GM21381 (cell line): Measurements from ENCODE around the gene C12orf42.

ENCODE experiments used
- ATAC-seq: cut with Tn5 transposase; IDR thresholded peaks from one replicate; pipeline ENCODE4 v1.9.1; 2021; ENCODE audit warnings: mild to moderate bottlenecking, moderate library complexity; ENCODE audit not compliant: unreplicated experiment

The C12orf42 gene

GRCh38 chr12:103495469-103496456, at the start of gene C12orf42:
Gene C12orf42, minus strand, starts transcription at chr12:103495968. Its CDS starts 17,542 bp downstream, at chr12:103478426.
- ATAC-seq = peak; percentile 62

GRCh38 chr12:103542078-103542477, 46.3 kb upstream of the C12orf42 start:
- no peak for ATAC-seq

- no peak for ATAC-seq
Observed at GRCh38 chr12:103540319-103540718, 44.6 kb upstream of the C12orf42 start.

- ATAC-seq = no peak
Observed at GRCh38 chr12:103538397-103538796, 42.6 kb upstream of the C12orf42 start.

- no peak for ATAC-seq
Observed at GRCh38 chr12:103530307-103531066, 34.7 kb upstream of the C12orf42 start.

GRCh38 chr12:103529306-103529705, 33.5 kb upstream of the C12orf42 start:
- ATAC-seq = no peak

- no peak for ATAC-seq
Observed at GRCh38 chr12:103524238-103524875, 28.6 kb upstream of the C12orf42 start.

GRCh38 chr12:103523771-103524170, 28.0 kb upstream of the C12orf42 start:
- no peak for ATAC-seq

- no peak for ATAC-seq
Observed at GRCh38 chr12:103520686-103521215, 25.0 kb upstream of the C12orf42 start.

- ATAC-seq = no peak
Observed at GRCh38 chr12:103519632-103520031, 23.9 kb upstream of the C12orf42 start.

GRCh38 chr12:103518899-103519298, 23.1 kb upstream of the C12orf42 start:
- ATAC-seq = no peak

GRCh38 chr12:103517161-103517560, 21.4 kb upstream of the C12orf42 start:
- no peak for ATAC-seq

- ATAC-seq = no peak
Observed at GRCh38 chr12:103515341-103515740, 19.6 kb upstream of the C12orf42 start.

- no peak for ATAC-seq
Observed at GRCh38 chr12:103513875-103514274, 18.1 kb upstream of the C12orf42 start.

- ATAC-seq = peak; percentile 91
Observed at GRCh38 chr12:103505371-103506236, 9.8 kb upstream of the C12orf42 start.

- no peak for ATAC-seq
Observed at GRCh38 chr12:103504606-103505005, 8.8 kb upstream of the C12orf42 start.

- ATAC-seq = no peak
Observed at GRCh38 chr12:103503546-103504480, 8.0 kb upstream of the C12orf42 start.

- ATAC-seq = no peak
Observed at GRCh38 chr12:103501447-103501846, 5.7 kb upstream of the C12orf42 start.

GRCh38 chr12:103499571-103499970, 3.8 kb upstream of the C12orf42 start:
- no peak for ATAC-seq
